HepG2 (cell line): Measurements from ENCODE around the gene SKIDA1. TPM values are rescaled to one million over a fixed set of nuclear protein-coding genes. Genes with fewer than 3 reads are reported as not detected.

Experiments
- ATAC-seq: fragments of 200-7000 bp; cut with Tn5 transposase; 3 replicates; pipeline ENCODE4 v1.9.1; 2020; ENCODE audit warnings: mild to moderate bottlenecking, moderate library complexity
- BruUV-seq: library from RNA; stranded (reverse); fragments of 400-500 nt; replicated peaks from 2 replicates; lab custom pipeline; 2021; lab: Mats Ljungman, UMichigan
- CTCF ChIA-PET: fragments of 300-600 bp; formaldehyde crosslinking; extraction: SDS; loops from one replicate; lab custom pipeline; 2021; ENCODE audit warnings: low total read pairs, inconsistent platforms, low intra/inter-chr PET ratio; lab: Yijun Ruan, JAX
- POLR2A ChIA-PET: fragments of 350-600 bp; sonication (Branson Sonifier 250); formaldehyde crosslinking; loops from one replicate; lab custom pipeline; 2020; ENCODE audit warnings: antibody characterized with exemption, inconsistent platforms; lab: Yijun Ruan, JAX
- DNase-seq: peaks from one replicate; pipeline ENCODE4 v3.0.0-alpha.2; 2015; ENCODE audit warnings: low spot score
- FAIRE-seq: peaks from 3 replicates; lab custom pipeline; 2011; peaks lifted over from hg19 to GRCh38; lab: Jason Lieb, UNC
- H2AFZ ChIP-seq: one replicate; pipeline ENCODE4 v1.6.1; 2011; ENCODE audit warnings: low read length, inconsistent platforms
- H3K27ac ChIP-seq: fragments of 300-600 bp; 3 replicates; pipeline ENCODE4 v1.8.0; 2011; ENCODE audit warnings: mixed run types, mild to moderate bottlenecking, mixed read lengths, low read length, inconsistent platforms; ENCODE audit not compliant: insufficient read depth; ENCODE audit errors: extremely low read length
- H3K27me3 ChIP-seq, 2 experiments: fragments of 200-600 bp in 1 of 2; 2 replicates in 1 of 2; 3 replicates in 1 of 2; pipeline versions ENCODE4 v1.6.0 to v1.8.0; 2011; ENCODE audit warnings: low read length in 2 of 2, mild to moderate bottlenecking in 2 of 2, moderate library complexity in 2 of 2, inconsistent platforms in 1 of 2; ENCODE audit not compliant: insufficient read depth in 2 of 2, control insufficient read depth in 1 of 2
- H3K36me3 ChIP-seq, 2 experiments: fragments of 200-600 bp in 1 of 2; replicated peaks in 1 of 2; 2 replicates in 1 of 2; 3 replicates in 1 of 2; pipeline versions ENCODE4 v1.5.1 to v1.8.0; 2011; ENCODE audit warnings: low read length in 2 of 2, inconsistent platforms in 1 of 2; ENCODE audit not compliant: insufficient read depth in 2 of 2, control insufficient read depth in 1 of 2
- H3K4me1 ChIP-seq: 2 replicates; pipeline ENCODE4 v1.5.1; 2012; ENCODE audit warnings: low read length, inconsistent platforms; ENCODE audit not compliant: insufficient read depth
- H3K4me2 ChIP-seq: 2 replicates; pipeline ENCODE4 v1.6.0; 2011; ENCODE audit warnings: low read depth, low read length, inconsistent platforms
- H3K4me3 ChIP-seq, 3 experiments: fragments of 200-600 bp in 1 of 3; sonication (generic), shearing (Covaris generic) in 1 of 3; replicated peaks in 1 of 3; 2 replicates each; pipeline ENCODE4 v1.5.1; 2011 to 2016; ENCODE audit warnings: low read length in 3 of 3, inconsistent platforms in 2 of 3, low read depth in 2 of 3, mild to moderate bottlenecking in 2 of 3, control low read depth in 1 of 3, mixed read lengths in 1 of 3; ENCODE audit not compliant: insufficient read depth in 1 of 3
- H3K79me2 ChIP-seq: one replicate; pipeline ENCODE4 v1.6.1; 2011; ENCODE audit warnings: low read length, inconsistent platforms; ENCODE audit not compliant: insufficient read depth
- H3K9ac ChIP-seq: 2 replicates; pipeline ENCODE4 v1.6.0; 2011; ENCODE audit warnings: mild to moderate bottlenecking, low read depth, low read length, inconsistent platforms; ENCODE audit not compliant: insufficient read depth
- H3K9me3 ChIP-seq: 2 replicates; pipeline ENCODE4 v1.5.1; 2012; ENCODE audit warnings: mild to moderate bottlenecking, low read length
- H4K20me1 ChIP-seq: 2 replicates; pipeline ENCODE4 v1.6.0; 2011; ENCODE audit warnings: inconsistent platforms, mild to moderate bottlenecking, low read length, moderate library complexity; ENCODE audit not compliant: insufficient read depth
- ARID5B ChIP-seq: IDR thresholded peaks from 2 replicates; pipeline ENCODE4 v1.4.0; 2020; ENCODE audit warnings: mild to moderate bottlenecking, missing genetic modification reagents
- BATF2 ChIP-seq: sonication (generic); formaldehyde crosslinking; IDR thresholded peaks from 2 replicates; pipeline ENCODE4 v1.8.0; 2022; ENCODE audit warnings: mild to moderate bottlenecking, missing genetic modification reagents, moderate library complexity
- CENPBD1 ChIP-seq: sonication (generic); formaldehyde crosslinking; IDR thresholded peaks from 2 replicates; pipeline ENCODE4 v1.8.0; 2022; ENCODE audit warnings: missing genetic modification reagents, low read depth, mild to moderate bottlenecking, borderline replicate concordance
- CREB1 ChIP-seq, 2 experiments: fragments of 450-650 bp in 1 of 2; IDR thresholded peaks; 2 replicates each; pipeline ENCODE4 v1.6.1; 2016 to 2017; ENCODE audit warnings: control low read depth in 1 of 2, mild to moderate bottlenecking in 1 of 2, missing compliant biosample characterization in 1 of 2, missing genetic modification characterization in 1 of 2
- GATAD2A ChIP-seq: IDR thresholded peaks from 2 replicates; pipeline ENCODE4 v1.6.1; 2016
- HOXA7 ChIP-seq: sonication (generic); formaldehyde crosslinking; IDR thresholded peaks from 2 replicates; pipeline ENCODE4 v1.8.1; 2022; ENCODE audit warnings: mild to moderate bottlenecking, missing genetic modification reagents, moderate library complexity
- PAX8 ChIP-seq: sonication (generic); formaldehyde crosslinking; IDR thresholded peaks from 2 replicates; pipeline ENCODE4 v1.8.0; 2022; ENCODE audit warnings: mild to moderate bottlenecking, missing genetic modification reagents, borderline replicate concordance
- RFX1 ChIP-seq: fragments of 450-650 bp; IDR thresholded peaks from 2 replicates; pipeline ENCODE4 v1.6.1; 2017
- SNAPC2 ChIP-seq: sonication (generic); formaldehyde crosslinking; IDR thresholded peaks from 2 replicates; pipeline ENCODE4 v1.8.1; 2022; ENCODE audit warnings: mild to moderate bottlenecking, missing genetic modification reagents
- TEF ChIP-seq: sonication (generic); formaldehyde crosslinking; IDR thresholded peaks from 2 replicates; pipeline ENCODE4 v1.5.0; 2020; ENCODE audit warnings: missing genetic modification reagents
- THAP11 ChIP-seq: IDR thresholded peaks from 2 replicates; pipeline ENCODE4 v1.6.1; 2016; ENCODE audit warnings: missing biosample characterization, missing genetic modification reagents
- XBP1 ChIP-seq: sonication (generic); formaldehyde crosslinking; IDR thresholded peaks from 2 replicates; pipeline ENCODE4 v1.5.0; 2020; ENCODE audit warnings: missing genetic modification reagents
- ZNF281 ChIP-seq: sonication (generic); formaldehyde crosslinking; IDR thresholded peaks from 2 replicates; pipeline ENCODE4 v1.4.0; 2020; ENCODE audit warnings: missing genetic modification reagents, borderline replicate concordance
- ZNF598 ChIP-seq: sonication (generic); formaldehyde crosslinking; IDR thresholded peaks from 2 replicates; pipeline ENCODE4 v1.5.1; 2020; ENCODE audit warnings: mild to moderate bottlenecking, missing genetic modification reagents, borderline replicate concordance
- ZNF644 ChIP-seq: IDR thresholded peaks from 2 replicates; pipeline ENCODE4 v1.6.1; 2016; ENCODE audit warnings: low read depth
- WGBS: methylation state at CpG from one replicate; pipeline ENCODE4 v1.1.6; 2017; ENCODE audit warnings: low lambda C conversion rate; 5-methylcytosine and 5-hydroxymethylcytosine counted together
- in situ Hi-C: cut with HindIII; loops from 2 replicates; pipeline ENCODE4 v1.10.0; 2017; ENCODE audit warnings: low pct_unique_long_range_greater_than_20kb; ENCODE audit not compliant: extremely low pct_ligation_motif_present
- intact Hi-C: fragments of 100-400 bp; cut with micrococcal nuclease; formaldehyde crosslinking; loops from one replicate; pipeline ENCODE4 v1.10.0; 2022; ENCODE audit not compliant: unreplicated experiment
- polyA plus RNA-seq, 8 experiments: library from polyadenylated mRNA; depleted of rRNA in 3 of 8; stranded (reverse) in 7 of 8; unstranded in 1 of 8; fragments of >200 nt; fragmentation: Illumina TruSeq in 4 of 8; extraction: Trizol in 4 of 8; gene quantifications; 2 replicates each; pipeline versions ENCODE4 v1.2.1 to v1.2.3, GENCODE V29; 2011 to 2016; ENCODE audit warnings: low read depth in 4 of 8, missing spikeins in 1 of 8, mixed read lengths in 1 of 8; ENCODE audit not compliant: insufficient read depth in 1 of 8
- total RNA-seq, 5 experiments: library from RNA; depleted of rRNA; stranded (reverse); fragments of >200 nt; fragmentation: Illumina TruSeq; extraction: Trizol; gene quantifications; 2 replicates each; pipeline ENCODE4 v1.2.3, GENCODE V29; 2016; ENCODE audit warnings: low read depth in 1 of 5

Gene SKIDA1
- total and polyA plus RNA-seq, 2 of the 13 experiments (the other 11 are each of a cell fraction or from before 2014, with no cell fraction given): 0.73 to 1.5 TPM

GRCh38 chr10:21501731-21502347 lies 23.6 kb downstream of the SKIDA1 start:
- H3K27me3 ChIP-seq: no peaks in the 10 kb centered on the region
- no peaks in the 10 kb centered on the region for H3K79me2 ChIP-seq
- FAIRE-seq: peak; percentile 62
- no peaks in the 10 kb centered on the region for H4K20me1 ChIP-seq
- peaks cover 87% of the 10 kb centered on the region for H3K4me1 ChIP-seq
- H3K9me3 ChIP-seq: no peaks in the 10 kb centered on the region
- ChIA-PET CTCF (no interaction called here), POLR2A (interaction anchor here (2.0 kb wide), 1 partner anchor 24 kb away, joined by 9 read pairs; the partner anchor contains the start of gene SKIDA1)
- ATAC-seq: peak; percentile 67
- H3K36me3 ChIP-seq: no peaks in the 10 kb centered on the region
- peak; percentile 51 for DNase-seq
- intact Hi-C loops: no loop called here
- no TSS peak for BruUV-seq
- no peak overlapping the region; the same call in 1 of the 2 replicates for H3K9ac ChIP-seq
- H3K4me2 ChIP-seq: 0 out of 2 replicates have a peak overlapping the region, but pooled peaks have one; percentile 19
- no peak overlapping the region for H3K27ac ChIP-seq
- in situ Hi-C loops: loop anchor here (25.0 kb wide), 1 partner anchor 810 kb away; the partner anchor contains the start of genes BMI1 and COMMD3
- WGBS: 42% methylated on average over 2 of the region's 2 CpGs
- no peak overlapping the region for H2AFZ ChIP-seq
- no peak overlapping the region for H3K4me3 ChIP-seq
- no peak for TF ChIP-seq XBP1 (CRISPR knock-in tag)
- TF ChIP-seq ARID5B (CRISPR knock-in tag): peak; percentile 22; the same call in 1 of the 2 replicates
- TF ChIP-seq BATF2 (CRISPR knock-in tag): 0 out of 2 replicates have a peak, but pooled peaks have one; percentile 30
- TF ChIP-seq CREB1 (IDR thresholded peaks at IDR 0.05): no peak
- peak; percentile 12; the same call in 1 of the 2 replicates for TF ChIP-seq CREB1 (CRISPR knock-in tag; IDR thresholded peaks at IDR 0.05)
- no peak for TF ChIP-seq RFX1
- no peak for TF ChIP-seq SNAPC2 (CRISPR knock-in tag)
- 0 out of 2 replicates have a peak, but pooled peaks have one; percentile 44 for TF ChIP-seq ZNF281 (CRISPR knock-in tag)
- peak; percentile 45; the same call in 1 of the 2 replicates for TF ChIP-seq ZNF644 (CRISPR knock-in tag)
- peak; percentile 28; the same call in 1 of the 2 replicates for TF ChIP-seq GATAD2A (CRISPR knock-in tag)
- peak; percentile 89; the same call in 1 of the 2 replicates for TF ChIP-seq TEF (CRISPR knock-in tag)
- TF ChIP-seq ZNF598 (CRISPR knock-in tag): no peak
- no peak for TF ChIP-seq PAX8
- TF ChIP-seq THAP11 (CRISPR knock-in tag): no peak
- TF ChIP-seq CENPBD1: no peak
- TF ChIP-seq HOXA7 (CRISPR knock-in tag): 0 out of 2 replicates have a peak, but pooled peaks have one; percentile 47
